ENCODE results near the gene LETM1. TPM values are rescaled to one million over a fixed set of nuclear protein-coding genes. Genes with fewer than 3 reads are reported as not detected.
A peak's percentile ranks its signal among the peaks of the same experiment; 100 is the strongest.

The LETM1 gene
- total and polyA plus RNA-seq, 2 of the 13 experiments (the other 11 are each of a cell fraction or from before 2014, with no cell fraction given), result 9.7 to 41.6 TPM

DNA sequence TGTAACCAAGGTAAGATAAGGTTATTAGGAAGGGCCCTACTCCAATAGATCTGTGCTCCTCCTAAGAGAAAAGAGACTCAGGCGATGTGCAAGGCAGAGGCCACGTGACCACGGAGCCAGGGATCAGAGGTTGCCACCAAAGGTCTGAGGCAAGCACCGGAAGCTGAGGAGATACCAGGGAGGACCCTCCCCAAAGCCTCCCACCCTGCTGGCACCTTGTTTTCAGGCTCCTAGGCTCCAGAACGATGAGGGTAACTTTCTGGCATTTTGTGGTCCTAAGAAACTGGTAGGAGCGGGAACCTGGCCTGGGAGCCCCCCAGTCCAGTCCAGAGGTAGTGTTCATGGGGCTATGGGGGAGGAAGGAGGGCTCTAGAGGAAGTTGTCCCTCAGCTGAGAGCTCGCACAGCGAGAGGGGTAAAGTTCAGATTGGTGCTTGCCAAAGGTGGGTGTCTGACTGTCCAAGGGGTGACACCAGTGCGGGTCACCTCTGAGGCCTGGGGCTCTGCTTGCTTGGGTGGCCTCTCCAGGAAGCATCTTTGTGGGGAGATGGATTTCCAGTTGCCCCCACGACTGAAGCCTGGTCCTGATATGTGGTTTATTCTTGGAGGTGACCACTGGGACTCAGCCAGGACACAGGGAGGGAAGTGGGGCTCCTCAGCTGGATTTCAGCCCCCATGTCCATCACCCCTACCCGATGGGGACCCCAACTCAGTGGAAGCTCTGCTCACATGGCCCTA is 7.5 kb upstream of the LETM1 start (continued):
- TF ChIP-seq, protein P1, sequence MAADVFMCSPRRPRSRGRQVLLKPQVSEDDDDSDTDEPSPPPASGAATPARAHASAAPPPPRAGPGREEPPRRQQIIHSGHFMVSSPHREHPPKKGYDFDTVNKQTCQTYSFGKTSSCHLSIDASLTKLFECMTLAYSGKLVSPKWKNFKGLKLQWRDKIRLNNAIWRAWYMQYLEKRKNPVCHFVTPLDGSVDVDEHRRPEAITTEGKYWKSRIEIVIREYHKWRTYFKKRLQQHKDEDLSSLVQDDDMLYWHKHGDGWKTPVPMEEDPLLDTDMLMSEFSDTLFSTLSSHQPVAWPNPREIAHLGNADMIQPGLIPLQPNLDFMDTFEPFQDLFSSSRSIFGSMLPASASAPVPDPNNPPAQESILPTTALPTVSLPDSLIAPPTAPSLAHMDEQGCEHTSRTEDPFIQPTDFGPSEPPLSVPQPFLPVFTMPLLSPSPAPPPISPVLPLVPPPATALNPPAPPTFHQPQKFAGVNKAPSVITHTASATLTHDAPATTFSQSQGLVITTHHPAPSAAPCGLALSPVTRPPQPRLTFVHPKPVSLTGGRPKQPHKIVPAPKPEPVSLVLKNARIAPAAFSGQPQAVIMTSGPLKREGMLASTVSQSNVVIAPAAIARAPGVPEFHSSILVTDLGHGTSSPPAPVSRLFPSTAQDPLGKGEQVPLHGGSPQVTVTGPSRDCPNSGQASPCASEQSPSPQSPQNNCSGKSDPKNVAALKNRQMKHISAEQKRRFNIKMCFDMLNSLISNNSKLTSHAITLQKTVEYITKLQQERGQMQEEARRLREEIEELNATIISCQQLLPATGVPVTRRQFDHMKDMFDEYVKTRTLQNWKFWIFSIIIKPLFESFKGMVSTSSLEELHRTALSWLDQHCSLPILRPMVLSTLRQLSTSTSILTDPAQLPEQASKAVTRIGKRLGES (CRISPR knock-in tag; IDR thresholded peaks at IDR 0.05; ENCODE audit: borderline replicate concordance), result no peak
- TF ChIP-seq ZNF781 (CRISPR knock-in tag; IDR thresholded peaks at IDR 0.05; ENCODE audit: borderline replicate concordance, not compliant biosample characterization) (peak; percentile 13), U2AF2 (IDR thresholded peaks at IDR 0.05; ENCODE audit: low read depth, low read length) (no peak), ZNF780A (CRISPR knock-in tag; IDR thresholded peaks at IDR 0.05) (no peak), ZNF746 (CRISPR knock-in tag; IDR thresholded peaks at IDR 0.05) (no peak), GATAD1 (CRISPR knock-in tag; IDR thresholded peaks at IDR 0.05) (peak; percentile 60), PRDM15 (CRISPR knock-in tag; IDR thresholded peaks at IDR 0.05) (peak; percentile 60; the same call in 1 of the 2 replicates), MEF2D (CRISPR knock-in tag; IDR thresholded peaks at IDR 0.05) (no peak), MEIS1 (CRISPR knock-in tag; IDR thresholded peaks at IDR 0.05; ENCODE audit: borderline replicate concordance) (no peak), MLLT10 (CRISPR knock-in tag; IDR thresholded peaks at IDR 0.05) (no peak), PHF5A (CRISPR knock-in tag; IDR thresholded peaks at IDR 0.05; ENCODE audit: low read depth, unreplicated experiment) (no peak), HMGA1 (CRISPR knock-in tag; conservative IDR thresholded peaks at IDR 0.05) (no peak), ETV6 (CRISPR knock-in tag; conservative IDR thresholded peaks at IDR 0.05) (no peak)
- TF ChIP-seq, protein P2, sequence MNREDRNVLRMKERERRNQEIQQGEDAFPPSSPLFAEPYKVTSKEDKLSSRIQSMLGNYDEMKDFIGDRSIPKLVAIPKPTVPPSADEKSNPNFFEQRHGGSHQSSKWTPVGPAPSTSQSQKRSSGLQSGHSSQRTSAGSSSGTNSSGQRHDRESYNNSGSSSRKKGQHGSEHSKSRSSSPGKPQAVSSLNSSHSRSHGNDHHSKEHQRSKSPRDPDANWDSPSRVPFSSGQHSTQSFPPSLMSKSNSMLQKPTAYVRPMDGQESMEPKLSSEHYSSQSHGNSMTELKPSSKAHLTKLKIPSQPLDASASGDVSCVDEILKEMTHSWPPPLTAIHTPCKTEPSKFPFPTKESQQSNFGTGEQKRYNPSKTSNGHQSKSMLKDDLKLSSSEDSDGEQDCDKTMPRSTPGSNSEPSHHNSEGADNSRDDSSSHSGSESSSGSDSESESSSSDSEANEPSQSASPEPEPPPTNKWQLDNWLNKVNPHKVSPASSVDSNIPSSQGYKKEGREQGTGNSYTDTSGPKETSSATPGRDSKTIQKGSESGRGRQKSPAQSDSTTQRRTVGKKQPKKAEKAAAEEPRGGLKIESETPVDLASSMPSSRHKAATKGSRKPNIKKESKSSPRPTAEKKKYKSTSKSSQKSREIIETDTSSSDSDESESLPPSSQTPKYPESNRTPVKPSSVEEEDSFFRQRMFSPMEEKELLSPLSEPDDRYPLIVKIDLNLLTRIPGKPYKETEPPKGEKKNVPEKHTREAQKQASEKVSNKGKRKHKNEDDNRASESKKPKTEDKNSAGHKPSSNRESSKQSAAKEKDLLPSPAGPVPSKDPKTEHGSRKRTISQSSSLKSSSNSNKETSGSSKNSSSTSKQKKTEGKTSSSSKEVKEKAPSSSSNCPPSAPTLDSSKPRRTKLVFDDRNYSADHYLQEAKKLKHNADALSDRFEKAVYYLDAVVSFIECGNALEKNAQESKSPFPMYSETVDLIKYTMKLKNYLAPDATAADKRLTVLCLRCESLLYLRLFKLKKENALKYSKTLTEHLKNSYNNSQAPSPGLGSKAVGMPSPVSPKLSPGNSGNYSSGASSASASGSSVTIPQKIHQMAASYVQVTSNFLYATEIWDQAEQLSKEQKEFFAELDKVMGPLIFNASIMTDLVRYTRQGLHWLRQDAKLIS (CRISPR knock-in tag; IDR thresholded peaks at IDR 0.05), result no peak
- TF ChIP-seq, protein P3, sequence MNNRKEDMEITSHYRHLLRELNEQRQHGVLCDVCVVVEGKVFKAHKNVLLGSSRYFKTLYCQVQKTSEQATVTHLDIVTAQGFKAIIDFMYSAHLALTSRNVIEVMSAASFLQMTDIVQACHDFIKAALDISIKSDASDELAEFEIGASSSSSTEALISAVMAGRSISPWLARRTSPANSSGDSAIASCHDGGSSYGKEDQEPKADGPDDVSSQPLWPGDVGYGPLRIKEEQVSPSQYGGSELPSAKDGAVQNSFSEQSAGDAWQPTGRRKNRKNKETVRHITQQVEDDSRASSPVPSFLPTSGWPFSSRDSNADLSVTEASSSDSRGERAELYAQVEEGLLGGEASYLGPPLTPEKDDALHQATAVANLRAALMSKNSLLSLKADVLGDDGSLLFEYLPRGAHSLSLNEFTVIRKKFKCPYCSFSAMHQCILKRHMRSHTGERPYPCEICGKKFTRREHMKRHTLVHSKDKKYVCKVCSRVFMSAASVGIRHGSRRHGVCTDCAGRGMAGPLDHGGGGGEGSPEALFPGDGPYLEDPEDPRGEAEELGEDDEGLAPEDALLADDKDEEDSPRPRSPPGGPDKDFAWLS (CRISPR knock-in tag; IDR thresholded peaks at IDR 0.05; ENCODE audit: borderline replicate concordance), result no peak
- TF ChIP-seq, protein P4, sequence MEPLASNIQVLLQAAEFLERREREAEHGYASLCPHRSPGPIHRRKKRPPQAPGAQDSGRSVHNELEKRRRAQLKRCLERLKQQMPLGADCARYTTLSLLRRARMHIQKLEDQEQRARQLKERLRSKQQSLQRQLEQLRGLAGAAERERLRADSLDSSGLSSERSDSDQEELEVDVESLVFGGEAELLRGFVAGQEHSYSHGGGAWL (CRISPR knock-in tag; IDR thresholded peaks at IDR 0.05), result no peak
